ENCODE results near the gene CYP2F1.
A peak's percentile ranks its signal among the peaks of the same experiment; 100 is the strongest.
"Not testable (repeated sequence)": the region's sequence is repeated elsewhere in the genome, so short reads cannot be mapped to it uniquely, and the experiment has no call there.

CYP2F1 gene

GRCh38 chr19:41114132-41114531, at the start of gene CYP2F1:
Gene CYP2F1, plus strand, starts transcription at chr19:41114432. Its CDS starts 1,757 bp downstream, at chr19:41116189.
- intact Hi-C loops (cut with DNase I) = no loop called here
- DNase-seq = no peak

- no peak for DNase-seq
- intact Hi-C loops (cut with DNase I) = no loop called here
Observed at GRCh38 chr19:41064974-41065569, 49.2 kb upstream of the CYP2F1 start.

- intact Hi-C loops (cut with DNase I) = no loop called here
- DNase-seq = no peak
Observed at GRCh38 chr19:41076286-41076685, 37.9 kb upstream of the CYP2F1 start.

DNA sequence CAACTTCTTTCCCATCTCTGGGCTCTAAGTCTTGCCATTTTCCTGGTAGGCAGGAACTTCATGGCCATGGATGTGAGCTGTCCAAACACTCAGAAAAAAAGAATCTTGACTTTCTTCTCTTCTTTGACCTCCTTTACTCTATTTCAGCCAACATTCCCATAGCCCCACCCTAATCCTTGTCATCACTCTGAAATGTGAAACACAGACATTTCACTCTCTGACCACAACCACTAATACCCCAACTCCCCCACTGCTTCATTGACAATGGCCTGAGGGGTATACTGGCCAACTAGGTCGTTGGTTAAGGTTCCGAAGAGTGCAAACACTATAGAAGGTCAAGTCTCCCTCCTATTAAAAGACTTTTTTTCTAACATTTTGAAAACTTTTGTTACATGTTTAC, 30.7 kb upstream of the CYP2F1 start:
- intact Hi-C loops (cut with DNase I) = no loop called here
- no peak for DNase-seq

DNA sequence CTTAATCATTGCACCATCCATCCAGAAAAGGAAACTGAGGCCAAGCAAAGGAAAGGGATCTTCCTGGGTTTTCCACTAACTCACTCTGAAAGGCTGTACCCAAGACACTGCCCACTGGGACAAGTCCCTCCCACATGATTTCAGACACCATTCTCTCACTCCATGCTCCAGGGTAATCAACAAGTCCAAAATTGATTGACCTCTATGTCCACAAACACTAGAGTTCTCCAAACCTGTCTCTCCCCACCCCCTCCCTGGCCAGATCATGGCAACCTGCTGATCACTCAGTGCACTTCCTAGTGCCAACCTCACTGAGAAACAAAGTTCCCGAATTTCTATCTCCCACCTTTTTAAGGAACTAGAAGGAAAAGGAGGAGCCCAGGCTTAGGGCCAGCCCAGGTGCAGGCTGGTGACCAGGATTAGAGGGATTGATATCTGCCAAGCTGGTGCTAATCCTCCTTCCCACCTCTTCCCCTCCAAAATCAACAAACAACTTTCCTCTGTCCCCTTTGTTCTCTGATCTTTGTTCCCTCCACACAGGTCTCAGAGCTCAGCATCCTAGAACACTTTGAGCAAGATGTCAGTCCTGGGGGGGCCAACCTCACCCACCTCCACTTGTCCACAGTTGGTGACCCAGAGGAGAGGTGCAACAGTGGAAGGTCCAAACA, 28.4 kb upstream of the CYP2F1 start:
- intact Hi-C loops (cut with DNase I) = no loop called here
- DNase-seq = no peak

- no peak for DNase-seq
- intact Hi-C loops (cut with DNase I) = no loop called here
Observed at GRCh38 chr19:41088151-41088550, 26.1 kb upstream of the CYP2F1 start, which contains the start of gene CYP2A13. Gene CYP2A13, plus strand, starts transcription at chr19:41088451. Its CDS starts 21 bp downstream, at chr19:41088472.

- DNase-seq = no peak
- intact Hi-C loops (cut with DNase I) = no loop called here
Observed at GRCh38 chr19:41089959-41090358, 24.3 kb upstream of the CYP2F1 start.

GRCh38 chr19:41095703-41096102, 18.5 kb upstream of the CYP2F1 start:
- intact Hi-C loops (cut with DNase I) = no loop called here
- DNase-seq = no peak

GRCh38 chr19:41096353-41096752, 17.9 kb upstream of the CYP2F1 start:
- no peak for DNase-seq
- intact Hi-C loops (cut with DNase I) = no loop called here

- intact Hi-C loops (cut with DNase I) = no loop called here
Observed at GRCh38 chr19:41097302-41097701, 16.9 kb upstream of the CYP2F1 start.

GRCh38 chr19:41098762-41099161, 15.5 kb upstream of the CYP2F1 start:
- intact Hi-C loops (cut with DNase I) = no loop called here
- DNase-seq = no peak

More at GRCh38 chr19:41097302-41097701, 16.9 kb upstream of the CYP2F1 start:
- no peak for DNase-seq

GRCh38 chr19:41102210-41102609, 12.0 kb upstream of the CYP2F1 start:
- intact Hi-C loops (cut with DNase I); DNase-seq: not testable (repeated sequence)

- intact Hi-C loops (cut with DNase I) = no loop called here
- no peak for DNase-seq
Observed at GRCh38 chr19:41106177-41106576, 8.1 kb upstream of the CYP2F1 start.

- intact Hi-C loops (cut with DNase I) = no loop called here
- DNase-seq = peak in 1 of 42 donors; percentile 8
Observed at GRCh38 chr19:41111296-41111695, 2.9 kb upstream of the CYP2F1 start.

GRCh38 chr19:41111750-41112295, 2.4 kb upstream of the CYP2F1 start:
- DNase-seq = peak in 1 of 42 donors; percentile 2
- intact Hi-C loops (cut with DNase I) = no loop called here

DNA sequence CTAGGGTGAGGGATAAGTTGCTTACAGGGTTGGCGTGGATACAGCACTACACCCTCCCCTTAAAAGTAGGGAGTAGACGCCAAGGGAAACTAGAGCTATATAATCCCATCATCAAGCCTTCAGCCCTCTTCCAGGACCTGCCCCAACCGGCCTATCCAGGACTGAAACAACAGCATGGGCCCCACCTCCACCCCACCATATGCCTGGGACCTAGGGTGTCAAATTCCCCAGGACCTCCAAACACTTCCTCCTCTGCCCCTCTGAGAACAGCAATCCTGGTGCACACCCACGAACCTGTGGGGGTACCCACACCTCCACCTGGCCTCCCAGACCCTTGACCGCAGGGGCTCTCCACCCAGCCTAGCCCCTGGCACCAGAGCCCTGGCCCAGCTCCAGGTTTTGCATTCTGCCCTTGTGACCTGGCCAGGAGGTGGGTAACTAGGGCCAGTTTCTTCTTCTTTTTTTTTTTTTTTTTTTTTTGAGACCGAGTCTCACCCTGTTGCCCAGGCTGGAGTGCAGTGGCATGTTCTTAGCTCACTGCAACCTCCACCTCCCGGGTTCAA, 1.4 kb upstream of the CYP2F1 start:
- DNase-seq = peak in 1 of 42 donors; percentile 3

GRCh38 chr19:41116261-41116660, 2.0 kb downstream of the CYP2F1 start:
- no peak for DNase-seq
- intact Hi-C loops (cut with DNase I) = no loop called here

More for the DNA sequence above, 1.4 kb upstream of the CYP2F1 start:
- intact Hi-C loops (cut with DNase I) = no loop called here

DNA sequence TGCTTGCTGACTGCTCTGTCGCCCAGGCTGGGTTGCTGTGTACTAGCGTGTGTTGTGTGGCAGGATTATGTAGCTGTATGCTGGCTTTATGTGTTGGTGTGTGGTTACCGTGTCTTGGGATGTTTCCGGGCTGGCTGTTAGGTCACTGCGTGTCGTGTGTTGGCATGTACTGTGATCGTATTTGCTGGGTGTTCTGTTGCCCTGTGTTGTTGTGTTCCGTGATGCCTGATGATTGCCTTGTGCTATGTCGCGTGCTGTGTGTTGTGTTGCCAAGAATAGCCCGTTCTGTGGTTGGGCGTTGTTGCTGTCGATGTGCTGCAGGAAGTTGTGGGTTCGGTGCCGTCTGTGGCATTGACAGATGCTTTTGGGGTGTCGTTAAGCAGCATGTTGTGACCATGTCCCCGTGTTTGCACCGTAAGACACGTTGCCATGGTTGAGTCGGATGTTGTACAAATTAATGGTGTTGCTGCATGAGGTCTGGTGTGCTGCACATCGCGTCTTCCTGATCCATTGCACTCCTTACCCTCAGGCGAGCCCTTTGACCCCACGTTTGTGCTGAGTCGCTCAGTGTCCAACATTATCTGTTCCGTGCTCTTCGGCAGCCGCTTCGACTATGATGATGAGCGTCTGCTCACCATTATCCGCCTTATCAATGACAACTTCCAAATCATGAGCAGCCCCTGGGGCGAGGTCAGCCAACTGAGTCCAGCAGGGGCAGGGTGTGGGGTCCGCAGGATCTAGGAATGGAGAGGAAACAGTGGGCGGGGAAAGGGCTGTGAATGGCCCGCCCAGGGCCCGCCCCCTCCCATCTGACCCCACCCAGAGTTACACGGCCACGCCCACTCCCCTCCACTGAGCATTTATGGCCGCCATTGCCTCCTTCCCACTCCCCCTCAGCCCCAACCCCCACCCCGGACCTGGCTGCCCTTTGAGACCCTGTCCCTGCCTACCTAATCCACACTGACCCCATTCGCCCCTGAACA, 7.0 kb downstream of the CYP2F1 start:
- DNase-seq; intact Hi-C loops (cut with DNase I): not testable (repeated sequence)

- DNase-seq; intact Hi-C loops (cut with DNase I): not testable (repeated sequence)
Observed at GRCh38 chr19:41122846-41123245, 8.6 kb downstream of the CYP2F1 start.
